NCI-H1417 (cell line): ENCODE measurements around the gene NFKB1.
"Not testable (repeated sequence)": the region's sequence is repeated elsewhere in the genome, so short reads cannot be mapped to it uniquely, and the experiment has no call there.

Experiments used
- DNase-seq, 3 experiments: peaks; one replicate each; lab custom pipeline; 2025; lab: John Stamatoyannopoulos, UW

The NFKB1 gene

DNA sequence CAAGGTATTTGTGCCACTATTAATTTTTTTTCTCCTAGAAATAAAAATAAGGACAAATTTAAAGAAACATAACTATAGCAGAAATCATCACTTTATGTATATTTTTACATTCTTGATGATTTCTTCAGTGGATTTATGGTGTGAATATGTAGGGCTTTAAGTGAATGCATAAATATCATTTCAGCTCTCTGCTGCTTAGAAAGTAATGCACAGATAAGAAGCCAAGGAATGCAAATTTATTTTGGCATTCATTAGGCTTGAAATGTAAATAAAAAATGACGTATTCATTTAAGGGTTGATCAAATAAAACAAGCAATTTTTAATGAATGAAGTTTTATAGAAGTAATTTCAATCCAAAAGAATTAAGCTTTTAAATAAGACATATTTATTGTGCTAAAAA is 66.3 kb downstream of the NFKB1 start:
- DNase-seq: no peak

DNA sequence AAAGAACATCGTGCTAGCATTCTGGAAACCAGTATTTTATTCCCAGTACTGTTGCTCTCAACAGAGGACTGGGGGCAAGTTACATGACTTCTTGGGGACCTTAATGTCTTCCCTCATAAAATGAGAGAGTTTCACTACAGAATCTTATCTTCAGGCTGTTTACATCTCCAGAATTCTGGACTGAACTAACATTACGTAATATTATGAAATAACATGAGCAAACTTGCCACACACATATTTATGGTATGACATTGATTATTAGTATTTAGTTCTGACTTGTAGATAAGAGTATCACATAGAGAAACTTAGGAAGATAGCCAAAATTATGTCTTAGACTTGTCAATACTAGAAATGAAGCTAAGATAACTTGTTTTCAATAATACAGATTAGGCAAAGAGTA is 68.0 kb downstream of the NFKB1 start:
- DNase-seq: no peak

DNA sequence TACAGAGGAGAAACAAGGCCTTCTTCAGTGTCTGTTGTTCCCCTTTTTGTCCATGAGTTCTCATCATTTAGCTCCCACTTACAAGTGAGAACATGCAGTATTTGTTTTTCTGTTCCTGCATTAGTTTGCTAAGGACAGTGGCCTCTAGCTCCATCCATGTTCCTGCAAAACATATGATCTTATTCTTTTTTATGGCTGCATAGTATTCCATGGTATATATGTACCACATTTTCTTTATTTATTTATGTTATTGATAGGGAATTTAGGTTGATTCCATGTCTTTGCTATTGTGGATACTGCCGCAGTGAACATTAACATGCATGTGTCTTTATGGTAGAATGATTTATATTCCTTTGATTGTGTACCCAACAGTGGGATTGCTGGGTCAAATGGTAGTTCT is 69.1 kb downstream of the NFKB1 start:
- not testable (repeated sequence) for DNase-seq

DNA sequence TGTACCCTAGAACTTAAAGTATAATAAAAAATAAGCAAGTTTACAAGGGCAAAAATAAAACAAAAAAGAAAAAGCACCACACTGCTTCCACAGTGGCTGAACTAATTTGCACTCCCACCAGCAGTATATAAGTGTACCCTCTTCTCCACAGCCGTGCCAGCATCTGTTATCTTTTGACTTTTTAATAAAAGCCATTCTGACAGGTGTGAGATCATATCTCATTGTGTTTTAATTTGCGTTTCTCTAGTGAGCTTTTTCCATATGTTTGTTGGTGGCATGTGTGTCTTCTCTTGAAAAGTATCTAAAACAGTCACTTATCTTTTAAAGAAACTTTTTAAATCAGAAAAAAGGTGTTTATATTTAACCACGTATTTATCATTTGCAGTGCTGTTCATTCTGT is 71.3 kb downstream of the NFKB1 start:
- DNase-seq: no peak

DNA sequence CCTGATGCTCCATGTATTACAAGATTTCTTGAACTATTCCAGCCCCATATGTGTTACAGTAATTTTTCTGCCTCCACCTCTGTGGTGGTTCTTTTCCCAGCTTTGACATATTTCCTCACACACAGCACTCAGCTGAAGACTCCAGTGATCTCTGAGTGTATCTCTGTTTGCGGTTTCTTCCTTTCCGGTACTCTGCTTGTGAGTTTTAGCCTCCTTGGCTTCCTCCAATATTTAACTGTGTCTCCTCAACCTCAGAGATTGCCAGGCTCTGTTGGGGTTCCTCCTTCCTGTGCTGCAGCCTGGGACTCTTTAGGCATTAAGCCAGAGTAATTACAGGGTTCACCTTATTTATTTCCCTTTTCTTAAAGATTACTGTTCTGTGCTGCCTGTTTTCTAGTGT is 73.2 kb downstream of the NFKB1 start:
- DNase-seq: no peak

DNA sequence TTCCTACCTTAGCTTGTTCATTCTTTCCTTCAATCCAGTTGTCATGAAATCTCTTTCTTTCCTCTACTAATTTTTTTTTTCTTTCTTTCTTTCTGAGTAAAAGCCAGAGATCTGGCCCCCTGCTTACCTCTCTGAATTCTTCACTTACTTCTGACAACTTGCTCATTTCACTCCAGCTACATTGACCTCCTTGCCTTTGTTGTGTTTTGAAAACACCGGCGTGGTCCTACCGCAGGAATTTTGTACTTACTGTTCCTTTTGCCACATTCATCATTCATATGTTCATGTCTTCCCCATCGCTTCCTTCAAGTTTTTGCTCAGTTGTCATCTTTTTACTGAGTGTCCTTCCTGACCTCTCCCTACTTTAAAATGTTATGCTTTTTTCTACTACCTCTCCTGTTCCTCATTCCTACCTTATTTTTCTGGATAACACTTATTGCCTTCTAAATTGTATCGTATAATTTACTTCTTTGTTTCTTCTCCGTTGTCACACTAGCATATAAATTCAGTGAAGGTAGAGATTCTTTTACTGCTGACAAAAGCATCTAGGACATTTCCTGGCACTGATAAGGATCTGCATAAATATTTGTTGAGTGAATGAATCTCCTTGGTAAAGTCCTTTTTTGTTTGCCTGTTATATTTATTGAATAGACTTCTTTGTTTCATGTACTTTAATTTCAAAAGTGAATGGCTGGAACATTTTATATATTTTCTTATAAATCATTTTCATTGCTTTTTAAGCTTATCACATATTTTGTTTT is 74.4 kb downstream of the NFKB1 start:
- DNase-seq: no peak

DNA sequence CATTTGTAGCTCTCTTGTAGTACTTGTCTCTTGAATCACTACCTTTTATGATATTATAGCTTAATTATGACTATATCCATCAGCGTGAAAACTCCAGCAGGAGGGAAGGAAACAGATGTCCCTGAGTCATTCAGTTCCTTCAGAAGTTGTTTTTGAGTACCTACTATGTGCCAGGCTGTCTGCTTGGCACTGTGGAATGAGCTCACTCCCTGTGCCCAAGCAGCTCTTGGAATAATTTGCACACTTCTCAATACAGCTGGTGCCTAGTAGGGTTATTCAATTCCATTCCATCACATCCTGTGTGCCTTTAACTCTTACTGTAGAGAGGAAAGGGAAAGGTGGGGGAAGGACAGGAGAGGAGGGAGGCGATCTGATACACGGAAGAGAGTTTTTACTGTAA is 77.1 kb downstream of the NFKB1 start:
- DNase-seq: no peak

DNA sequence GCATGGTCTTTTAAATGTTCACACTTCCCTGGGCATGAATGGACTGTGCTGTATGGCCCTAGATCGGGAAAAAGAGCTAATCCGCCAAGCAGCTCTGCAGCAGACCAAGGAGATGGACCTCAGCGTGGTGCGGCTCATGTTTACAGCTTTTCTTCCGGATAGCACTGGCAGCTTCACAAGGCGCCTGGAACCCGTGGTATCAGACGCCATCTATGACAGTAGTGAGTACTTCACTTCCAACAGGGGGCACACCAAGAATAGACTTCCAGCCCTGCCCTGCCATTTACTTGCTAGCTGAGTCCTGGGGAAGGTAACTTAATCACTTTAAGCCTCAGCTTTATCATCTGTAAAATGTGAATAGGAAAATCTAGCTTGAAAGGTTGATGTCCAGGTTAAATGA is 77.7 kb downstream of the NFKB1 start:
- DNase-seq: peak in 1 of 3 experiments; percentile 2

DNA sequence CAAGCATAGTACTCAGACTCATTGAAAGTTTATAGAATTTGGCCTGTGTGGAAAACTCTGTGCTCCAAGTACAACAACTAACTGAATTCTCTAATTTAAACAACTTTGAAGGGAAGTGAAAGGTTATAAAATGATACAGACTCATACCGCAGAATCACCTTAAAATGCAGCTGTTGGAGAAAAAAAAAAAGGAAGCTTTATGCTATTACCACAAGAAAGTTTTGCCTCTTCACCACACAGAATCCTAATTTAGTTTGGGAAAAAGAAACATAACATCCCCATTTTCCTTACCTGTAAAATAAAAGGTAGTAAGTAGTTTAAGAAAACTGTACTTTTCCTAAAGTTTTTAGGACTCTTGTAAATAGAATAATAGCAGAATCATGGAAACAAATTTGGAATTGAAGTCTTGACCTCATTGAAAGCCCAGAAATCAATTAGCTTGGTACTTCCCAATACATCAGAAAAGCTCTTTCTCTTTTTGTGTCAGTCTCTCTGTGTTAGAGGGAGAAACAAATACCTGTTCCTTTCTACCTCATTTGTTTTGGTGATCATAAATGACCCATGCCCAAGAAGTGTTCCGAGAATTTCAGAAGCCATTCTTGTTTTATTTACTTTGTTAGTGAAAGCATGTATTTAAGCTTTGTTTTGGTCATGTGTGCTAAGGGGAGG is 78.8 kb downstream of the NFKB1 start:
- peak in 1 of 3 experiments; percentile 14 for DNase-seq

DNA sequence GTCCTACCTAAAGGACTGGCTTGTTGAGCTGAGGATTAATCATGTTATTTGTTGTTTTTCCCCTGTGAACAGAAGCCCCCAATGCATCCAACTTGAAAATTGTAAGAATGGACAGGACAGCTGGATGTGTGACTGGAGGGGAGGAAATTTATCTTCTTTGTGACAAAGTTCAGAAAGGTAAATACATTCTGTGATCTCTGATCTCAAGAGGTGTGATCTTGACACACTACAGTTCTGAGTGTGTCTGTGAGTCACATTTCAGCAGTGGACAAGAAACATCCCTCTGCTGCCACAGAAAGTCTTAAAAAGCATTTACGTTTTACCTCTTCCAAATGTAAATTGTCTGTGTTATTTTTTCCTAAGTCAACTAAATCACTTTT is 79.3 kb downstream of the NFKB1 start:
- DNase-seq: no peak

DNA sequence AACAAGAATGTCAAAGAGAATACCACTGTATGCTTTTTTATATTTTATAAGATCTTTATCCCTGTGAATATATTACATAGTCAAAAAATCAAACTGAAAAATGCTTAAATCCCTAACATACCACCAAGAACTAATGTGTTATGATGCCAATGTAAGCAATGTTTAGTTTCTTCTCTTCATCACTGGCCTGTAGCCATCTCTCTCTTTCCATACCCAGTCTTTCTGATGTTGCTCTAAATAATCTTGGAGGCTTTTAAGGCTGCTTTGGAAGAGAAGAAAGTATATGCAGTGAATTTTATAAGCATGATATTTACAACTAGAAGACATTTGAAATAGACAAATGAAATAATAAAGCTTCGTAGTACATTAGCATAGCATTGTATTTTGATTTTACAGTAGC is 82.9 kb downstream of the NFKB1 start:
- DNase-seq: no peak

DNA sequence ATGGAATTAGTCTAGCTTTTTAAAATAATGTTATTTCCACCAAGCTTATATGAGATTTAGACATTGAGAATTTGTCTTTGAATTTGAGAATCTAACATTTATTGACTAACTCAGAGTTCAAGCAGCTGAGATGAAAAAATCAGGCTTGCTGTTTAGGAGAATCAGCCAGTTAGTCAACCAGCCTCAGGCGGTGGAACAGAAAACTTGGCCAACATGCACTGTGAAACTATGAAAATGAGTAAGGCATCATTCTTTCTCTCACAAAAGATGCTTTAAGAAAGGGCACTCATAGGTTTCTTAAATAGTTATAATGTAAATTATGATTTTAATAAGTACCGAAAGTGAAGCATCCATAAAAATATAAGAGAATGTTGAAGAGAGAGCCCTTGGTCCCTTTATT is 84.2 kb downstream of the NFKB1 start:
- no peak for DNase-seq

DNA sequence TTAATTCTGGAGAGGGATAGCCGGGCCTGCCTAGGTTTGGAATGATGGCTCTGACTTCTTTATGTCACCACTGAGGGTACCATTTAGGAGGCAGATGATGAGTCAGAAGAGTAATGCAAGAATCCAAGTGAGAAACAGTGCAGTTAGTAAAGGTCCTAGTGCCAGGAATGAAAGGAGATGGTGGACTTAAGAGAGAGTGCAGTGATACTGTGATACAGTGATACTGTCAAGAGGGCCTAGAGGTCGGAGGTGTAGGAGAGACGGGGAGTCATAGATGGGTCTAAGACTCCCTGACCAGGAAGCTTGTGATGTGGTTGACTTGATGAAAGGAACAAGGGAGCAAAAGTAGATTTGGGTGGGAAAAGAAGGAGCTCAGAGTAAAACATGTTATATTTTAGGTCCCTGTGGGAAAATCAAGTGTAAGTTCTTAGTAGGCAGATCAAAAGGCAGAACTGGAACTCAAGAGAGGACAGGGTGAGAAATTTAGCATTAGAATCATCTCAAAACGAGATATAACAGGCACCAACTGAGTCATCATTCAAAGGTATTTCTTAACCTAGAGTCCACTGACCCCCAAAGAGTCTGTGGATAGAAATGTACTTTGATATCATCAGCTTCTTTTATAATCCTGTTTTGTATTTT is 85.0 kb downstream of the NFKB1 start:
- no peak for DNase-seq

DNA sequence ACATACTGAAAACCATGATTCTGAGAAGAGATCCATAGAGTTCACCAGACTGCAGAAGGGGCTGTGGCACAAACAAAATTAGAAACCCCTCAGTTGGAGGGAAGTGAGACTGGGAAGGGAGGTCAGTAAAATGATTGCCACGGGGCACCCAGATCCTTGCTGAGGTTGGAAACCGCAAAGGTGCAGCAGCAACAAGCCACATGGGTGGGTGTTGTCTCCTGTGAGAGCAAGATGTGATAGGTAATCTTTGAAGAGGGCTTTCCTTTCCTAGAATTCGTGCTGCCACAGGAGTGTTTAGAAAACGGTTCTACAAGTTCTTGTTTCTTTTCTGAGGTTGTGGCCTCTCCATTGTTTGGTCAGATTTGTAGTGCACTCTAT is 85.5 kb downstream of the NFKB1 start:
- DNase-seq: no peak

DNA sequence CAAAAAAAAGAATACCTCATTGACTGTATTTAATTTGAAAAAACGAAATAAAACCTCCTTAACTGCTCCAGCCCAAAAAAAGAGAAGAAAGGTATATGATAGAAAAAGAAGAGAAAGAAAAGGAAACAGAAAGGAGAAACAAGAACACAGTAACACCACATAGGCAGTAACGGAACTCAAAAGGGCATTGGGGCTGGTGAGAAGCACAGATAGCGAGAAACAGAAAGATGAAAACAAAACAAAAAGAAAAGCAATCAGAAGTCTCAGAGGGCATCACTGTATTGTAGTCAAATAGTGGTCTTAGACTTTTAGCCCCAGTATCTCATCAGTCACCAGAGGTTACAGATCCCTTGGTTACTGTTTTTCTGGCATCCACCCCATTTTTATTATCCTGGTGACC is 88.6 kb downstream of the NFKB1 start:
- no peak for DNase-seq

DNA sequence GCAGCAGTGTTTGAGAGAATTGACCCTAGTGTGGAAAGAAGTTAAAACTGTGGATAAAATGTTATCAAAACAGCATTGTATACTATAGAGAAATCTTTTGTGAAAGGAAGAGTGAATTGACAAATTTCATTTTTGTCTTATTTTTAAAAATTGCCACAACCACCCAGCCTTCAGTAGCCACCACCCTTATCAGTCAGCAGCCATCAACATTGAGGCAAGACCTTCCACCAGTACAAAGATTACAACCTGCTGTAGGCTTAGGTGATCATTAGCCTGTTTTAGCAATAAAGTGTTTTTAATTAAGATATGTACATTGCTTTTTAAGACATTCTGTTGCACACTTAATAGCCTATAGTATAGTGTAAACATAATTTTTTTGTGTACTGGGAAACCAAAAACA is 91.1 kb downstream of the NFKB1 start:
- DNase-seq: no peak

DNA sequence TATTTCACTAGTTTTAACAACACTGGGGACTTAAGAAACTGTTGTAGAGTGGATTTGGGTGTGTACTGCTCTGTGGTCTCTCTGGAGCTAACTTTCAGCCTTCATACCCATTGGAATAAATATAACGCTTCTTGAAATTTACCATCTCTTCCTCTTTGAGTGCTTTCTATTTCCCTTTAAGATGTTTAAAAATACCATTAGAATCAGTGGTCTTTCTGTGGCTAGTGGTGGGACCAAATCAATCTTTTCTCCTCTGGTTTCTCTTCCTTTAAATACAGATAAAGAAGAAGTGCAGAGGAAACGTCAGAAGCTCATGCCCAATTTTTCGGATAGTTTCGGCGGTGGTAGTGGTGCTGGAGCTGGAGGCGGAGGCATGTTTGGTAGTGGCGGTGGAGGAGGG is 92.0 kb downstream of the NFKB1 start:
- no peak for DNase-seq

DNA sequence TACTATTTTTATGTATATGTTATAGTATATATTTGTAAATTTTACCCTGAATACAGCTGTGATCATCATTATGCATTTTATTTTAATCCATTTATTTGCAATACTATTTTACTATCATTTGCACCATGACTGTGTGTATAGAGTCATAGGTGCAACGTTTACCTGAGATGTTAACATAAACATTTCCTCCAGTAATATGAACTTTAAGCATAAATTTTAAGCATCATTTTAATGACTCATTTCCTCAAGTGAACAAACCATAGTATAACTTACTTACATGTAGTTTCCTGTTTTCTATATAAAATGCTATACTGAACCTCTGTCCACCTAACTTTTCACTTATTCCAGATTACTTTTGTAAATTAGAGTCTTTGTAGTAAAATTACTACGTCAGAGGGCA is 92.8 kb downstream of the NFKB1 start:
- no peak for DNase-seq

DNA sequence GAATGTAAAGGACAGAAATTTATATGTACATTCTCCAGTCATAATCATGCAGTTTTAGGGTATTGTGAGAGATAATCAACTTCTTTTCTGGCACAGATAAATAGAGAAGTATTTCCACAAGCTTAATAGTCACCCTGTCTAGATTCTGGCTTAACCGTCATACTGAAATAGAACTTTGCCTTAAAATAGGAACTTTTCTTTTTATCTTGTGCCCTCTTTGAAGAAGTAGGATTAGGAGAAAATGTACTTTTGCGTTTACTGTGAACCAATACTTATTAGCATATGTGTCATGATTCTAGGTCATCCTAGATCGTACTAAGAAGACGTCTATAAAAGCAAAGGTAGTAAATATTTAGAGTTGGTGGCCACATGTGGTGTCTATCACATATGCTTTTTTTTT is 95.4 kb downstream of the NFKB1 start:
- no peak for DNase-seq

DNA sequence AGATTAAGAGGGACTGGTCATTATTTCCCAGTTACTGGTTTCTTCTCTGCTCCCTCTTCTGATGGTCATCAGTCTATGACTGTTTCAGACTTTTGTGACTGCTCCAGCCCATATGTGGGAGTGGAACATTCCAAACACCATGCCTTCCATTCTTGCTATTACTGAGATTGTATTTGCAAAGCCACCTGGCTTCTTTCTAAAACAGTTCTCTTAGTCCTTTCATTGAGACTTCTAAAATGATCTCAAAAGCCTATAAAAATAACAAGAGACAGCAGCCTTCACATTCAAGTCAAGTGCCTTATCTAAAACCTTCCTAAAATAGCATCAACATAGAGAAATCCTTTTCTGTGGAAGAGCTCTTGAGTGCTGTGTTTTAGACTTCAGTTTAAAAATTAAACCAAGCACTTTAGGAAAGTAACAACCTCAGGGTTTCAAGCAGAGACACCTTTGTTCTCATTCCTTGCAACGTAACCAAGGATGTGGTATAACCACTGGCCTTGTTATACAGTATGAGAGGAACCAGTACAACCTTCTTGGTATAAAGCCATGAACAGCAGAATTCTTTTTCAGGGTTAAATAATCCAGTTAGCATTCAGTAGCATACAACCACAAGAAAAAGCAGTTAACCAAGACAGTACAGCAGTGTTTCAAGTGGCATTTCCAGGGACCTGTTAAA is 97.1 kb downstream of the NFKB1 start:
- peak in 1 of 3 experiments; percentile 74 for DNase-seq

DNA sequence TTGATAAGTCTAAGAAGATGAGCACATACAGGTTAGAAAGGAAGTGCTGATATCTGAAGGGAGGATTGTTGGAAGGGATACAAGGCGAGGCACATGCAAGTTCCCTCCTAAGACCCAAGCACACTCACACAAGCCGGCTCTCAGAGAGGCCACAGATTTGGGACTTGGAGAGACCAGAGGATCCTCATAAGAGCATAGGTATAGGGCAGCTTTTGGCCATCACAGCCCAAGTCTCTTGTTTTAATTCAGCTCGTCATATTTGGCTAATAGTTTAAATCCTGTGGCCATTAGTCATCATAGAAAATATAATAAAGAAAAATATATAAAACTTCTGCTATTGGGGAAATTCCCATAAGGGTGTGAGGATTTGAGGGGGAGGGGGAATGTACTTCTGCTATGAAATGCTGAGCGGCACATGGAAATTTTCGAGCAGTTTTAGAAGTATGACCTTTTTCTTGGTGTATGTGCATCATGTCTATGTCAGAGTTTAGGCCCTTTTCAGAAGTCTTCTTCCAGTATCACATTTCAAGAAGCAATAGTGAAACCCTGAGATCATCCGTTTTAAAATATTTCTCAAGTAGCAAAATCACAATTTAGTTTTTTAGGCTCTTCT is 97.7 kb downstream of the NFKB1 start:
- peak in 1 of 3 experiments; percentile 35 for DNase-seq

DNA sequence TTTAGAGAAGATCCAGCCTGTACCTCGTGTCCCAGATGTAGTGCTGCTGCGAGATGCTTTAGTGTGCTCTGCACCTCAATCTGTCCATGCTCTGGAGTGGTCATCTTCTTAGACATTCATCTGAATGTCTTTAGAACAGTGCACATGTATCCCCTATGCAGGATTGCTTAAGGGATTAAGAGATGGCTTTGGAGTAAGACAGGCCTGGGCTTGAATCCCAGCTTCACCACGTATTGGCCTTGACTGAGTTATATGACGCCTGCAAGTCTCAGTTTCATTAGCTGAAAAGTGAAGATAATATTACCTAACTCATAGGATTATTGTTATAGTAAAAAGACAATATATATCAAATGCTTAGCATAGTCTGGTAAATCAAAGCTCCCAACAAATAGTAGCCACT is 98.3 kb downstream of the NFKB1 start:
- DNase-seq: no peak
